Fibroblast of skin of left biceps (primary cell): ENCODE results near the gene TMEM121B.

Source experiments
- DNase-seq, 2 experiments: peaks; one replicate each; pipeline ENCODE4 v3.0.0-alpha.2; 2013; ENCODE audit warnings: low read depth in 2 of 2

TMEM121B gene

DNA sequence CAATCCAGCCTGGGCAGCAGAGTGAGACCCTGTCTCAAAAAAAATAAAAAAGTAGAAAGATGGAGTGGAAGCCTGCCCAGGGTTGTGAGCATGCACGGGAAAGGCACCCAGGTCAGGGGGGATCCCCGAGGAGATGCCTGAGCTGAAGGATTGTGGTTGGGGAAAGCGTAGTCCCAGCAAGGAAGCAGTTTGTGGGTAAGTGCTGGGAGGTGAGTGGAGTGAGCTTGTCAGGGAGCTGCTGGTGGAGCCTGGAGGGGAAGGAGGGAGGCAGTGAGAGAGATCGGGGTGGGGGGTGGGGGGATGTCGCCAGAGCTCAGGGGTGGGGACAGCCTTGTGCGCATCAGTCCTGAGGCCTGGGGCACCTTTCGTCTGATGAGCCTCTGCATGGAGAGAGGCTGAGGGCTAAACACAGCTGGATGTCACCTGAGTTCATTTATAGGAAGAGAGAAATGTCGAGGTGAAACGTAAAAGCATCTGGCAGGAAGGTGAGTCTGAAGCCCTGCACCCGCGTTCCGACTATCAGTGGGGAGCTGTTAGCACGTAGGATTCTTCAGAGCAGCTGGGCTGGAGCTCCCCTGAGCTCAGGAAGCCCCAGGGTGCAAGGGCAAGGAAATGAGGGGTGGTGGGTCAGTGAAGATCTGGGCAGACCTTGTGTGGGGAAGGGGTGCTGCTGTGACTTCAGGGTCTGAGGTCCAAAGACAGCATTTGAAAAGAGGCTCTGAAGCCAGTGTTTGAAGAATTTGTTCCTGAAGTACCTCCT lies 10.2 kb downstream of the TMEM121B start:
- no peak for DNase-seq

- DNase-seq = no peak
These were observed 11.2 kb downstream of the TMEM121B start for GRCh38 chr22:17109976-17110375.

DNA sequence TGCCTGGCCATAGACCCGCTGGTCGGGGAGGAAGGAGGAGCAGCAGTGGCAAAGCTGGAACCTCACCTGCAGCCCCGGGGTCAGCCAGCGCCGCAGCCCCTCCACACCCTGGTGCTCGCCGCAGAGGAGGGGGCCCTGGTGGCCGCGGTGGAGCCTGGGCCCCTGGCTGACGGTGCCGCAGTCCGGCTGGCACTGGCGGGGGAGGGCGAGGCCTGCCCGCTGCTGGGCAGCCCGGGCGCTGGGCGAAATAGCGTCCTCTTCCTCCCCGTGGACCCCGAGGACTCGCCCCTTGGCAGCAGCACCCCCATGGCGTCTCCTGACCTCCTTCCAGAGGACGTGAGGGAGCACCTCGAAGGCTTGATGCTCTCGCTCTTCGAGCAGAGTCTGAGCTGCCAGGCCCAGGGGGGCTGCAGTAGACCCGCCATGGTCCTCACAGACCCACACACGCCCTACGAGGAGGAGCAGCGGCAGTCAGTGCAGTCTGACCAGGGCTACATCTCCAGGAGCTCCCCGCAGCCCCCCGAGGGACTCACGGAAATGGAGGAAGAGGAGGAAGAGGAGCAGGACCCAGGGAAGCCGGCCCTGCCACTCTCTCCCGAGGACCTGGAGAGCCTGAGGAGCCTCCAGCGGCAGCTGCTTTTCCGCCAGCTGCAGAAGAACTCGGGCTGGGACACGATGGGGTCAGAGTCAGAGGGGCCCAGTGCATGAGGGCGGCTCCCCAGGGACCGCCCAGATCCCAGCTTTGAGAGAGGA lies 11.9 kb downstream of the TMEM121B start:
- no peak for DNase-seq

- no peak for DNase-seq
These were observed 12.7 kb downstream of the TMEM121B start for GRCh38 chr22:17108256-17109112.

DNA sequence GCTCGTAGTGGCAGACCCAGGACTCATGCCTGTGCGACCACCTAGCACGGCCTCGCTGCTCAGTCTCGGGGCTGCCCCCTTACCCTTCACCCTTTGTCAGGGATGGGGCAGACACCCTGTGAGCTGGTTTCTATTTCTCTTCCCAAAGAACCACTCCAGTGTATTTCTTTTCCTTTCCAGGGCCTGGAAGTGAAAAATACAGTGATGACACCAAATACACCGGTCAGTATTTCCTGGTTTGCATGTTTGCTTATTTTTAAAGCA lies 13.7 kb downstream of the TMEM121B start:
- DNase-seq = no peak

DNA sequence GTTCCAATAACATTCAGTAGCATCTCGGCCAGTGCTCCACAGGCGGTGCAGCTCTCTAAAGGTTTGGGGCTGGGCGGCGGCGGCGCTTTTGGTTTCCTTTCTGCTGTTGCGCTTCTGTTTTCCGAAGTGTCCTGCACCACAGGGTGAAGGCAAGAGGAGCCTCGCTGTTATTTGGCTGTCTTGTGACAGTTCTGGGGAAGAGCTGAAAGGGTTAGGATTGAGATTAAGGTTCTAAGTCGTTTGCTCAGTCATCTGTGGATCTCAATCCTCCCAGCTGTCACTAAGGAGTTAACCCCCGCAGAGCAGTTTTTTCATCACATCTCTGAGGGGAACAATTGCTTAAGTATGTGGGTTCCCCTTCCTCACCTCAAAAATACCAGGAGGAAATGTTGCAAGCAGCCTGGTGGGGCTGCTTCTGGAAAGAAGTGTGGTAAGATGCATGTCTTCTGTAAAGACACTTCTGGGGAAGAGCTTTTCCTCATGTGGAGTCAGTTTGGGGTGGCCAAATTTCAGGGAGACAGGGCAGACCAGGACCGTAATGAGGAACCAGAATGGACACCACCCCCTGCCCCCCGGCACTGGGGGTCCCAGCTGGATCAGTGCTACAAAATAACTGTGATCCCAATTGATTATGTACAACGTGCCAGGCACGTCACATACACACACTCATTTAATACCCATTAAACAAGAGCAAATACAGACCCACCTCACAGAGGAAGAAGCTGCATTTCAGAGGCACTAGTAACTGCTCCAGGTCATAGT lies 14.2 kb downstream of the TMEM121B start:
- DNase-seq = no peak

DNA sequence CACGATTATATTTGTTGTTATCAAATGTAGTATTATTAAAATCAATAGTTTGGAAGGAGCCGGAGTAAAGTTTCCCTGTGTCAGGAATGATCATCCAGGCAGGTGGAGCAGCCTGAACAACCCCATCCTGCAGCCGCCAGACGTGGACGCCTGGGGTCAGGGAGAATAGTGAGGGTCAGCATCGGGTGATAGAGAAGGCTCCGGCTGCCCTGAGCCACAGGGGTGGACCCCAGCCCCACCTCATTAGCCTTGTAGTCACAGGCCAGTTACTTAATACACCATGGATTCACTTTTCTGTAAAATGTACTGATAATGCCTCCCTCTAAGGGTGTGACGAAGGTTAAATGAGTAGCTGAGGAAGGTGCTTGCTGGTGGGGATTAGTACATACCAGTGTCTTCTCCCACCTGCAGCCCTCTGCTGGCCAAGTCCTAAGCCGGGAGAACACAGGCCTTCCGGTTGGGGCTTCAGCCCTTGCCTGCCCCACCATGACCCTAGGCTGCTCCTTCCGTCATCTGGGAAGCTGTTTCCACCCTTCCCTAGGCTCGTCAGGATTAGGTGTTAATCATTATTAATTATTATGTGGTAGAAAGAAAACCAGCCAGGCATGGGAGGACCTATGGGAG lies 14.9 kb downstream of the TMEM121B start:
- no peak for DNase-seq

DNA sequence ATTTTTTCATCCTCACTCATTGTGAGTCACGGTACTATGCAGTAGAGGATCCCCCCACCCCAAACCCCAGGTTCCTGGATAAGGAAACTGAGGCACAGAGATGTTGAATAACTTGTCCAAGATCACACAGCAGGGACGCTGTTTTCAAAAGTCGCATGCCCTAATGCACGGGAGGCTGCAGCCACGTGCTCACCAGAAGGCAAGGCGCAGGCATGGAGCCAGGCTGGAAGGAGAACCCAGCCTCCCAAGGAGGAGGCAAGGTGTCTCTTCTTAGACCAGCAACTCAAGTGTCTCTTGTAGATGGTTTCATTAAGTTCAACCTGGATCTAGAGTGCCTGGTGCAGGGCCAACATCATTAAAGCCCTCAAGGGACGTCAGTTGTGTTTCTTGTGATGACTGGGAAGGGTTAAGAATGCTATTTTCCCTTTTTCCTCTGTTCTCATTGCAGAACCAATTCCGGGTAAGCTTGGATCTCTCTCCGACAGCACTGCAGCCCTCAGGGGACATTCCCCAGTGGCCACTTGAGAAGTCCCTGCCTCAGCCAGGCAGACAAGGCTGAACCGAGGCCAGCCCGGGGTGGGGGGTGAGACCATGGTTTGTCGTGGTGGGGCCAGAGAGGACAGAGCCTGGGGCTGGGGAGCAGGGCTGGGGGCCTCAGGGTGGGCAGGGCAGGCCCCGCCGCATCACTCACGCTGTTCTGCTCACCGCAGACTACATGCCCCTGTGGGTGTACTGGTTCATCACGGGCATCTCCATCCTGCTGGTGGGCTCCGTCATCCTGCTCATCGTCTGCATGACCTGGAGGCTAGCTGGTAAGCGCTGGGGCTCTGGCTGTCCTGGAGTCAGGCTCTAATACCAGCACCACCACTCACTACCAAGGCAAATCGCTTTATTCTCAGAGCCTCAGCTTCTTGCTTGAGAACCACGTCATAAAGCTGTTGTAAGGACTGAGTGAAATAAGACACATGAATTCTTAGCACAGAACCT lies 15.7 kb downstream of the TMEM121B start:
- no peak for DNase-seq

DNA sequence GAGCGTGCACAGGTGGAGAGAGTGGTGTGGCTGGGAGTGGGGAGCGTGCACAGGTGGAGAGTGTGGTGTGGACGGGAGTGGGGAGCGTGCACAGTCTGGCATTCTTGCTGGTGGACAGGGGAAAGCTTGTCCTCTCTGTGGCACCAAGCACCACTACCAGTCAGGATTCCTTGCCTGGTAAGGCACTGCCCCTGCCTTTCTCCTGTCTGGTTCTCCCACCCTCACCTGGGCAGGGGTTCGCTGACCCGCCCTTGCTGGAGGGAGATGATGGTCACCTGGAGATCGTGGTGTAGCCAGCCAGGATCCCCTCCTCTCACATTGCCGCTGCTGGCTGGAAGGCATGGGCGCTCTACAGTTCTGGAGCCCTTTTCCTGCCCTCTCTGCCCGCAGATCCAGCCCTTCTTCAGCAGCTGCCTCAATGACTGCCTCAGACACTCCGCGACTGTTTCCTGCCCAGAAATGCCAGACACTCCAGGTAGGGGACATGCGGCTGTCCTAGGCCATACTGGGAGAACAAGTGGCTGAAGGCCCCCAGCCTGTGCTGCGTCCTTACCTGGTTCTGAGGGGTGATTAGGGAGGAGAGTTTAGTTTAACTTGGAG lies 16.7 kb downstream of the TMEM121B start:
- DNase-seq = no peak

DNA sequence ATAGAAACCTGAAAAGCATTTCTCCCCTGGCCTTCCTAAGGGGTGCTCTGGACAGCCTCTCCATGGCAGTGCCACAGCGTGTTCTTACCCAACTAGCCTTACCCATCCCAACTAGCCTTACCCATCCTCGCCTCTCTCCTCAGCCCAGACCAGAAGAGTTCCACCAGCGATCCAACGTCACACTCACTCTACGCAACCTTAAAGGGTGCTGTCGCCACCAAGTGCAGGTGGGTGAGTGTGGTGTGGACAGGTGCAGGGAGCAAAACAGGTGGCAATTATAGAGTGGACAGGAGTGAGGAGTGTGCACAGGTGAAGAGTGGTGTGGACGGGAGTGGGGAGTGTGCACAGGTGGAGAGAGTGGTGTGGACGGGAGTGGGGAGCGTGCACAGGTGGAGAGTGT lies 17.8 kb downstream of the TMEM121B start:
- DNase-seq = no peak

- no peak for DNase-seq
These were observed 18.9 kb downstream of the TMEM121B start for GRCh38 chr22:17102297-17102667.

DNA sequence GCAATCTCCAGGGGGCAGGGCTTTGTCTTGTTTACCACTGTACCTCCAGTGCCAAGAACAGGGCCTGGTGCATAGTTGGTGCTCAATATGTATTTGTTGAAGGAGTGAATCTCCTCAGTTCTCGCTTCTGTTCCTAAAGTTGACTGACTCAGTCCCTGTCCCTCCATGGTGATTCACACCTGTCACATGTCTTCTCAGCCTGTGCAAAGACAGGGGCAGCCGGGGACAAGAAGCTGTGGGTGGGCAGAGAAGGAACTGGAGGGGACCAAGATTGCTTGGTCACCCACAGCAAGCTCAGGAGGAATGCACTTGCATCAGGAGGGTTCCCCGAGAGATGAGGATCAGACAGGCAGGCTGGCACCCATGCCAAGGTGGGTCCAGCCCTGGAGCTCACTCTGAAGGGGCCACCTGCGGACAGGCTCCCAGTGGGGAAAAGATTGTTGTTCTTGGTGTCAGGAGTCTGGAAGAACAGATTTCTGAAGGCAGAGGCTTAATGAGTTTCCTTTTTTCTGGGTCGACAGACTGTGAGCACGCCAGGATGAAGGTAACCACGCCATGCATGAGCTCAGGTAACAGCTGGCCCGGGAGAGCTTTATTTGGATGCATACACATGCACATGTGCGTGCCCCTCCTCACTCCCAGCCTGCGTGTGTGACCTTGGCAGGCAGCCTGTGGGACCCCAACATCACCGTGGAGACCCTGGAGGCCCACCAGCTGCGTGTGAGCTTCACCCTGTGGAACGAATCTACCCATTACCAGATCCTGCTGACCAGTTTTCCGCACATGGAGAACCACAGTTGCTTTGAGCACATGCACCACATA lies 19.5 kb downstream of the TMEM121B start:
- no peak for DNase-seq

- DNase-seq = no peak
These were observed 20.5 kb downstream of the TMEM121B start for GRCh38 chr22:17100621-17101020.

GRCh38 chr22:17098379-17098819 lies 22.8 kb downstream of the TMEM121B start:
- DNase-seq = no peak

- DNase-seq = no peak
These were observed 23.5 kb downstream of the TMEM121B start for GRCh38 chr22:17097701-17098100.

DNA sequence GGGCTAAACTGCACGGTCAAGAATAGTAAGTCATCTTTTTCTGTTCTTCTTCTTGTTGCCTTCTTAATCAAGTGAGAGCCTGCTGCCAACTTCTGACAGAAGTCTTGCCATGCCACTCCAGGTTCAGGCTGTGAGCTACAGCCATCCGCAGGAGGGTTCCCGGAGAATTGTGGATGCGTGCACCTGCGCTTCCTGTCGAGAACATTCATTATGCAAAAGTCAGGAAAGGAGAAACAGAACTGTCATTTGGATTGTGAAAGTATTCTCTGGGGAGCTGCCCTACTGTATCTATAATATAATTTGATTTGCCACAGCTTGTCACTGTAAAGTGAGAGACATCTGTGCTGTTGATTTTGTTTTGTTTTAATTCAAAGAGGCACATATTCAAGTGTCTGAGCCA lies 24.1 kb downstream of the TMEM121B start:
- DNase-seq = no peak

GRCh38 chr22:17096071-17096470 lies 25.1 kb downstream of the TMEM121B start:
- no peak for DNase-seq

GRCh38 chr22:17095538-17095937 lies 25.6 kb downstream of the TMEM121B start:
- no peak for DNase-seq

GRCh38 chr22:17093081-17093480 lies 28.1 kb downstream of the TMEM121B start:
- no peak for DNase-seq
